WERI-Rb-1 (cell line): ENCODE results near the gene MSRB3.

Experiments used
- DNase-seq: peaks from one replicate; pipeline ENCODE4 v3.0.0-alpha.2; 2020
- H3K27ac ChIP-seq: fragments of 250-450 bp; sonication (Bioruptor Pico); 2 replicates; pipeline ENCODE4 v1.5.1; 2020; ENCODE audit warnings: mild to moderate bottlenecking, moderate library complexity
- H3K27me3 ChIP-seq: fragments of 250-450 bp; sonication (Bioruptor Pico); 2 replicates; pipeline ENCODE4 v1.5.1; 2021; ENCODE audit warnings: mild to moderate bottlenecking, low read depth, moderate library complexity; ENCODE audit not compliant: insufficient read depth, severe bottlenecking
- H3K36me3 ChIP-seq: fragments of 250-450 bp; sonication (Bioruptor Pico); 2 replicates; pipeline ENCODE4 v1.5.1; 2020; ENCODE audit warnings: mild to moderate bottlenecking, moderate library complexity
- H3K4me3 ChIP-seq: 2 replicates; pipeline ENCODE4 v1.5.1; 2011; ENCODE audit warnings: low read depth, mild to moderate bottlenecking, control low read depth, low read length
- H3K9me3 ChIP-seq: fragments of 250-450 bp; sonication (Bioruptor Pico); 2 replicates; pipeline ENCODE4 v1.5.1; 2021; ENCODE audit warnings: mild to moderate bottlenecking, moderate library complexity; ENCODE audit not compliant: severe bottlenecking
- CTCF ChIP-seq: IDR thresholded peaks from 2 replicates; pipeline ENCODE4 v1.5.1; 2011; ENCODE audit warnings: low read depth, mild to moderate bottlenecking, control low read depth, inconsistent platforms, low read length

Gene MSRB3

GRCh38 chr12:65292241-65292640 lies 13.8 kb downstream of the MSRB3 start:
- TF ChIP-seq CTCF, result no peak
- no peak for DNase-seq
- H3K27me3 ChIP-seq, result no peaks in the 10 kb centered on the region
- H3K4me3 ChIP-seq, result no peak overlapping the region
- no peaks in the 10 kb centered on the region for H3K36me3 ChIP-seq
- no peak overlapping the region for H3K27ac ChIP-seq
- H3K9me3 ChIP-seq, result no peaks in the 10 kb centered on the region

DNA sequence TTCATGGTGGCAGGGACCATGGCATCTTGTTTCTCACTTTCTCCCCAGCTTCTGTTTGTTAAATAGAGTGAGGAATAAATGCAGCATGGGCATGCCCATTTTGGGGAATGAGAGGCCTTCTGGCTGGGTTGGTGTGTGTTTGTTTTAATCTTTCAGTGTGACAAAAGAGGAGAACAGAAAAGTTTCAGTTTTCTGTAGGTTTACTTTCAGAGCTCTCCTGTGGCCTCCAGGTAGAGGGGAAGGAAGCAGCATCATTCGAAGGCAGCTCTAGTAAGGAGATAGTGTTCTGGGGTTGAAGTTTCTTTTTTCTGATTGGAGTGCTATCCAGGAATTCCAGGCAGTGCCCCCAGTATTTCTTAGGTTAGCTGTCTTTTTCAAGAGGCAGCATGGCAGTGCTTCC lies 15.3 kb downstream of the MSRB3 start:
- H3K36me3 ChIP-seq, result no peaks in the 10 kb centered on the region
- no peaks in the 10 kb centered on the region for H3K27me3 ChIP-seq
- DNase-seq, result no peak
- H3K9me3 ChIP-seq, result no peaks in the 10 kb centered on the region
- TF ChIP-seq CTCF, result no peak
- no peak overlapping the region for H3K27ac ChIP-seq
- no peak overlapping the region for H3K4me3 ChIP-seq

GRCh38 chr12:65294641-65295262 lies 16.3 kb downstream of the MSRB3 start:
- H3K27ac ChIP-seq, result no peak overlapping the region
- no peaks in the 10 kb centered on the region for H3K27me3 ChIP-seq
- H3K4me3 ChIP-seq, result no peak overlapping the region
- no peak for DNase-seq
- H3K9me3 ChIP-seq, result no peaks in the 10 kb centered on the region
- H3K36me3 ChIP-seq, result no peaks in the 10 kb centered on the region
- no peak for TF ChIP-seq CTCF

- Histone ChIP-seq H3K27me3 (no peaks in the 10 kb centered on the region), H3K36me3 (no peaks in the 10 kb centered on the region), H3K4me3 (no peak overlapping the region), H3K9me3 (no peaks in the 10 kb centered on the region), H3K27ac (no peak overlapping the region)
- no peak for TF ChIP-seq CTCF
- no peak for DNase-seq
Measured at GRCh38 chr12:65296508-65297265, 18.2 kb downstream of the MSRB3 start.

GRCh38 chr12:65300097-65300496 lies 21.6 kb downstream of the MSRB3 start:
- no peaks in the 10 kb centered on the region for H3K9me3 ChIP-seq
- no peak overlapping the region for H3K27ac ChIP-seq
- H3K4me3 ChIP-seq, result no peak overlapping the region
- DNase-seq, result no peak
- no peak for TF ChIP-seq CTCF
- H3K27me3 ChIP-seq, result no peaks in the 10 kb centered on the region
- H3K36me3 ChIP-seq, result no peaks in the 10 kb centered on the region
